Forelimb muscle (tissue), 1 donor: Measurements from ENCODE around the gene F13A1. TPM values are rescaled to one million over a fixed set of nuclear protein-coding genes. Genes with fewer than 3 reads are reported as not detected.
"Not testable (repeated sequence)": the region's sequence is repeated elsewhere in the genome, so short reads cannot be mapped to it uniquely, and the experiment has no call there.

ENCODE experiments used
- DNase-seq: peaks from one replicate; pipeline ENCODE4 v3.0.0-alpha.2; 2013; ENCODE audit warnings: low read depth
- polyA plus RNA-seq: library from polyadenylated mRNA; unstranded; fragments of 120-200 nt; gene quantifications from one replicate; pipeline ENCODE4 v1.2.1, GENCODE V29; 2013; ENCODE audit not compliant: insufficient read length

F13A1 gene
- polyA plus RNA-seq, 1 donor, result 27.4 TPM

DNA sequence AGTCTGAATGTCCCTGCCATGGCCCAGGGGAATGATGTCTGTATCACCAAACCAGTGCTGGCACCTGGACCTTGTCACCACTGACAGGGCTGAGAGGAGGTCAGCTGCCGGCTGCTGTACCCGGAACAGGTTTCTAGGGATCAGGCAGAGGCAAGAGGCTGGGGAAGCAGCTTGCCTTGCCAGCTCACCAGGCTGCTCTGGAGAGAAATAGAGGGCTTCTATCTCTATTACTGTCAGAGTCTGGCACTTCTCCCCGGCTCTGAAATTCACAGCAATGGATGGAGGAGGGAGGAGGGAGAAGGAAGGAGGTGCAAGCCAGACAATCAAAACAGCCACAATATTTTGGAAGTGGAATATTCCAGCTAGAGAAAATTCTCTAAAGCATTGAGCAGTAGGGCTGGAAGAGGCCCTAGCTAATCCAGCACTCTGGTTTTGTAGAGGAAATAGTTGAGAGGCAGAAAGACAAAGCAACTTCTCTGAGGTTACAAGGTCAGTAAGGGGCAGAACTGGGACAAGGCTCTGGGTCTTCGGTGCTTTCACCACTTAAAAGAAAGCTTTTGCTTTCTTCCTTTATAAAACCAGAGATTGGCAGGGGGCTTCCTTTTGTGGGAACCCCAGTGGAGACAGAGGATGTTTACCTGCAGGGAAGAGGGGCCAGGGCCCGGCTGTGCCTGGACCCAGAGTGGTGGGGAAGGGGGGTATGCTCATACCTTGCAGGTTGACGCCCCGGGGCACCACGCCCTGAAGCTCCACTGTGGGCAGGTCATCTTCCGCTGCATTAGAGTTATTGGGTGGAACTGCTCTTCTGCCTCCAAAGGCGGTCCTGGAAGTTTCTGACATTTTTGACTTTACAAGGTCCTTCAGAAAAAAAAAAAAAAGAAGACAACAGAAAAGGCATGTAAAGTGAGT, 2.4 kb downstream of the F13A1 start:
- no peak for DNase-seq

DNA sequence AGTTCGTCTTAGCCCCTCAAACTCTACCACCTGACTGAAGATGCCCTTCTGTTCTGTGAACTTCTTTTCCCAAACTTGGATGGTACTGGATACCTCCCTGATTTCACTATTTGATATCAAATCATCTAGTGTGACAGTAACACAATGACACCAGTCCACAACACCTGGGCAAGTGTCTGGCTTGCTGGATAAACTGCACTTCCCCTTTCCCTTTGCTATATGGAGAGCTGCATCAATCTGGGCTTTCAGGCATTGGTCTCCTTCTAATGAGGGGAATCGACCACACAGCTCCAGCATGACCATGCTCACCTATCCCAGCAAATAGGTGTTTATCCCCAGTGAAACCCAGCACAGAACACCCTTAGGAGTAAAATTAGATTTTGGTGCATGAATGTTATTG, 3.1 kb downstream of the F13A1 start:
- DNase-seq, result no peak

- no peak for DNase-seq
Observed at GRCh38 chr6:6315660-6316059, 4.8 kb downstream of the F13A1 start.

- no peak for DNase-seq
Observed at GRCh38 chr6:6314596-6314995, 5.9 kb downstream of the F13A1 start.

DNA sequence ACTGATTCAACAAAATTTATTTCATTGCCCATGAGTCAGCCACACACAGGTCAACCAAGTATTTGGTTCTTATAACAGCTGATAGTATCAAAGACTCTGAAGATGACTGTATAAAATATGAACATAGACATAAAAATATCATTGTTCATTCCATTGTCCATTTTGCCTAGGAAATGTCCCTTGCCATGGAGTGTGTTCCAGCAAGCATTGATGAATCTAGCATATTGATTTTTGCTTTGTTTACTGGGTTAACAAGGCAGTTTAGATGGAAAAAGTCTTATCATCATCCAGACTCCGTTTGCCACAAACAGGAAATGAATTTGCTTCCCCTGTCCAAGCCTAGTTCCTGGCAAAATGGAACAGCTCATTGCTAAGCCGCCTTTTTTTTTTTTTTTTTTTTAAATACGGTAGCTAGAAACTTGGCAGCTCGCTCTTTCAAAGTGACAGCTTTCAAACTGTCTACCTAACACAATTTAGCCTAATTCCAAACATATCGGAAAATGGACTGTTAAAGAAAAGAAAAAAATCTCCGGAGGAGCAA, 7.5 kb downstream of the F13A1 start:
- DNase-seq, result no peak

DNA sequence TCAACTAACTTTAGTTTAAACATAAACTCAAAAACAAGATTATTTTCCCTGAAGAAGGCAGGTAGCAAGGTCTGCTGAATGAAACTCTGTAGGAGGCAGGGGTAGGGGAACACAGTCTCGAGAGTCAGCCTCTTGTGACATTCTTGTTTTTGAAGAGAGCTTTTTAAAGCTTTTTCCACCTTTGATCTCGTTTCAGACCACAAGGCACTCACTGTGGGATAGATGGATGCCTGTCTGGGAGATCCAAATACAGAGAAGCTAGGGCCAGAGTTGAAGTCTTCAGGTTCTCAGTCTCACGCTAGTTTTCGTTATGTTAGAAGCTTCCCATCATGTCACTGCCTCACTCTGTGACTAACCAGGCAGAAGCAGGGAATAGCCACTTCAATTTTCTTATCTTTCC, 14.9 kb downstream of the F13A1 start:
- no peak for DNase-seq

GRCh38 chr6:6300383-6300782, 20.1 kb downstream of the F13A1 start:
- DNase-seq, result not testable (repeated sequence)

DNA sequence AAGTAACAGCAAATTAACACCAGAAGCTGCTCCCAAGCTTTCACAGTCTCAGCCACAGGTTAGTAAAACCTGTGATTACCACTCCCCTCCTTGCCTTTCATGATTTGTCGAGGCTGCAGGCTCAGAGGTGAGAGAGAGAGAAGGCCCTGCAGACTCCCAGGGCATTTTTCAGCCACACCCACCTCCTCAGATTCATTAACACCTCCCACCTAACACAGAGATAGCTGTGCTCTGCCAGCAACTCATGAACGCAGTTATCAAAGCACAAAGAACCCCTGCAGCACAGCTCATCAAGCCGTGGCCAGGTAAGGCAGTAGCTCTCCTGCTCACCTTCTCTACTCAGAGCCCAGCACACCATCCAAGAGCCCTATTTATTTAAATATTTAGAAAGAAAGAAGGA, 27.1 kb downstream of the F13A1 start:
- DNase-seq, result no peak

- DNase-seq, result no peak
Observed at GRCh38 chr6:6287415-6287814, 33.0 kb downstream of the F13A1 start.

- DNase-seq, result no peak
Observed at GRCh38 chr6:6285679-6286078, 34.8 kb downstream of the F13A1 start.

DNA sequence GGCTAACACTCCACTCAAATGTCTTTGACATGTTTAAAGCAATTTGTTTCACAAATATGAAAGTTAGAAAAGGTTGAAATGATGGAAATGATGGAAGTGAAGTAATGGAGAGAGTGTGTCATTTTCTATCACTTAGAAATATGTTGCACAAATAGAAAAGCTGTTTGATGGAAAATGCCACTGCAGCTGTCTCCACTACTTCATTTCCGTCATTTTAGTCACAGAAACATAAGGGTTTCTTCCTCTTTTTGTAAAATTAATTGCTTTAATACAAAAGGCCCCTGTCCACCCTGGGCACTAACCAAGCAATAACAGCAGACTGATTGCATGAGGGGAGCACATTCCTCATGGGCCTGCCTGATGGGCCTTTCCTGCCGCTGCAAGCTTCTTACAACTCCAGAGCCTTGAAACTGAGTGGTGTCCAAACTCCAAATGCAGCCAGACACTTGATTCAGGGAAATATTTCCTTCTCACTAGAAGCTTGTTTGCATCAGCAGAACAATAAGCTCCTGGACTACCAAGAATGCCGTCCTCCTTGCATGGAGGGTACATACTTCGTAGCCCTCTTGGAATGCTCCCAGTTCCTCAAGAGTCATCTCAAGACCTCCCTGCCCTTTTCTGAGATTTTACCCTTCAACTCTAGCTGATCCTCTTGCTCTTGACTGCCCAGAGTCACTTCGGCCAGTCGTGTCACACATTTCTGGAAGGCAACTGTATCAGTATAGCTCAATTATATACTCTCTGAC, 36.1 kb downstream of the F13A1 start:
- DNase-seq, result peak; percentile 13

DNA sequence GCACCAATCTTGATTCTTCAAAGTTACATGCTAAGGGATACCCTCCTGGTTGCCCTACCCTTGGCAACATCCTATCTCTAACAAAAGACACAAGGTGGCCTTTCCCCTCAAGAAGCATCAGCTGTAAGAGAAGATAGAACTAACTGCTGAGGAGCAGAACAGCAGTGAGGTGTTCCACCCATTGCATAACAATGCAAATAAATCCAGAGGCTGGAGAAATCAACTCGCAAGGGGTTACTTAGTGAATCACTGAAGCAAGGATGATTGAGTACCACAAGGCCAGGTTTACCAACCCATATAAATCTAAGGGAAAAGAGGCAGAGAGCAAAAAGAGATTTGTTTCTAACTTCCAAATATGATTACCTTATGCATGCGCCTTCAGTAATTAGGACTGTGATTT, 36.7 kb downstream of the F13A1 start:
- DNase-seq, result no peak

GRCh38 chr6:6282716-6283115, 37.7 kb downstream of the F13A1 start:
- DNase-seq, result no peak

GRCh38 chr6:6277413-6277812, 43.0 kb downstream of the F13A1 start:
- DNase-seq, result no peak

- no peak for DNase-seq
Observed at GRCh38 chr6:6270948-6271535, 49.4 kb downstream of the F13A1 start.

DNA sequence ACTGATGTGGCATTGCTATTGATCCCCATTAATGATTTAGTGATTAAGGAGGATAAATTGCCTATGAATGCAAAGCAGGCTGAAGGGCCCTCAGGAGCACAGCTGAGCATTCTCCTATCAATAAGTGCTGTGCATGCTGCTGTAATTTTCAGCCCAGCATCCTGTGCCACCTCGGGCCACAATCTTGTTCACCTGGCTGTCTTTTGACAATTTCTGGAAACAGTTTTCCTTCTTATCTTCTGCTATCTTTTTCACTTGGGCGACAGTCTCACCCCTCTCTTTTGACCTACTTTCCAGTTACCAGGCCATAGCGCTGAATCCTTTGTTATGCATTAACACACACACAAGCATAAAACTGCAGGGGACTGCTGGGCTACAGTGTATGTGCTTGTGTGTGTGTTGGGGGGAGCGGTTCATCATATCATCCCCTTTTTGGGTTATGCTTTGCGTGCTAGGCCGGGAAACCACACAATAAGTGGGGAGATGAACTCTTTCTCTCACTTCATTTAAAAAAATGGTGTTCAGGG, 60.2 kb downstream of the F13A1 start:
- no peak for DNase-seq

DNA sequence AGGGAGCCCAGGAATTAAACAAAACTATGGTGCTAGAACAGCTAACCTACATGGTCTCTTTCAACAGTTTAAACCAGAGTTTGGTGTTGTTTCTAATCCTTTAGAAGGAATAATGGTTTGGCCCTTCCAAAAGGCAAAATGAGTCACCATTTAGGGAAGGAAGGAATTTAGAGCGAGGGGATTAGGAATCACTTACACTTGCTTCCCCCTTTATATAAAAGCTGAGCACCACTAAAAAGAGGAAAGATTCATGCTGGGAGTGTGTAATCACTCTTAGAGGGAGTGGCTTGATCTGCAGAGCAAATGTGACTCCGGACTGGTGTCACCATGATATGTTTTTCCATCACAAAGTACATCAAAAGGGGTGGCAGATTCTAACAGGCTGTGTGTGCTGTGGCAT, 63.6 kb downstream of the F13A1 start:
- DNase-seq, result no peak

DNA sequence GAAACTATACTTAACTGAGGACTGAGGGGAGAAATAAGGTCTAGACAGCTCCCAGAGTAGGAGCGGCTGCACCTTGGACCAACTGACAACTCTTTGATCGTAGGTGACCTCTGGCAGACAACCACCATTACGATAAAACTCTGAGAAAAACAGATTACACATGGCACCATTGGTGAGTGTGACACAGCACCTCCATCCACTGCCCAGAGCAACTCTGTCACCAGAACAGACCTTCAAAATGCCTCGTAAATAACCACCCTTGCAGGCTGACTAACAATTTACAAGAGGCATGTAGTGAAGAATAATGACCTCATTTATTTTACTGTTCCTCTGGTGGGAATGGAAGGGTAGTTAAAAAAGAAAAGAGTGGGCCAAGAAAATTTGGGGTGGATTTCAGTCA, 64.2 kb downstream of the F13A1 start:
- no peak for DNase-seq

DNA sequence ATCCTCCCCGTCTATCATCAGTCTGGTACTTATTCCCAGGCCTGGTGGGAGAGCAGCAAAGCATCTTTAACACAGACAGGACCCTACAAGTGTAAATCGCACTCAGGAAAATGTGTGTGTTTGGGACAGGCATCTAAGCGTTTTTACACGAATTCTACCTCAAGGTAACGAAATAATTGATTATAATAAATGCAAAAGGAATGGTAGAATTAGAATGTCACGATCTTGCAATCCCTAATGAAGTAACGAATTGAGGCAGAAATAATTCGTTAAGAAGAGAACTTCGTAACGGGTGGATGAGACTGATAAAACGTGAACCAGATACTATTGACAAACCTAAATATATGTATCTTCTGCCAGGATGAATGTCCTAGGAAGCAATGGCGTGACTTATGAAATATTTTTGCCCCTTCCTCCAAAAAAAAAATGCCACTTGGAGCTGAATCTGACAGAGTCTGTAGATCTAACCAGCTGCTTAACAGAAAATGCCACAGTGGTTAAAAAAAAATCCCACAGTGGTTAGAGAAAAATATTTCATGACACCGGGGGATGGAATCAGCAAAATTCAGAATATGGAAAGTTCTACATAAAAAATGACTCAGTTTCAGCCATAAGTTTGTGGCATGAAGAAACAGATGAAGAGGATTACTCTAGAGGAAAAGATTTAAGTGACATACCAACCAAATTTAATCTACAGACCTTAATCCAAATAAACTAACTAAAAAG, 68.7 kb downstream of the F13A1 start:
- no peak for DNase-seq

GRCh38 chr6:6248651-6249050, 71.8 kb downstream of the F13A1 start:
- no peak for DNase-seq

- DNase-seq, result no peak
Observed at GRCh38 chr6:6246544-6246943, 73.9 kb downstream of the F13A1 start.
